ENCODE data around the gene PLD5.
"Not testable (repeated sequence)": the region's sequence is repeated elsewhere in the genome, so short reads cannot be mapped to it uniquely, and the experiment has no call there.

GRCh38 chr1:242314865-242315264, 209.6 kb downstream of the PLD5 start:
- TF ChIP-seq EZH2 (IDR thresholded peaks at IDR 0.05; ENCODE audit: borderline replicate concordance, low read length); CTCF (conservative IDR thresholded peaks at IDR 0.05 in 1 of 2, IDR thresholded peaks at IDR 0.05 in 1 of 2; ENCODE audit: extremely low read depth in 1 of 2, insufficient read depth in 1 of 2, low read depth in 1 of 2, low read length in 2 of 2): not testable (repeated sequence)
